OCI-LY7 (cell line): ENCODE data around the gene NFATC2.

Experiments used
- CTCF ChIP-seq: fragments of 200-600 bp; sonication (generic); conservative IDR thresholded peaks from 2 replicates; pipeline ENCODE4 v1.5.1; 2014; ENCODE audit warnings: mild to moderate bottlenecking, antibody characterized with exemption, low read length, moderate library complexity, mixed read lengths
- EZH2phosphoT487 ChIP-seq: fragments of 200-600 bp; sonication (generic); IDR thresholded peaks from 2 replicates; pipeline ENCODE4 v1.6.1; 2018; ENCODE audit warnings: low read depth, borderline replicate concordance, mild to moderate bottlenecking, mixed run types, antibody characterized with exemption, low read length, moderate library complexity, mixed read lengths

- TF ChIP-seq EZH2phosphoT487 = no peak
- TF ChIP-seq CTCF = no peak
Observed at GRCh38 chr20:51498765-51499540, 43.6 kb downstream of the NFATC2 start.
